OCI-LY1 (cell line): ENCODE measurements around the gene CARM1.

Experiments
- H2AFZ ChIP-seq: fragments of 200-600 bp; sonication (generic), shearing (Covaris generic); 2 replicates; pipeline ENCODE4 v1.6.0; 2014; ENCODE audit warnings: antibody characterized with exemption, mild to moderate bottlenecking, low read length
- H3F3A ChIP-seq: fragments of 200-600 bp; sonication (generic), shearing (Covaris generic); 2 replicates; pipeline ENCODE4 v1.6.0; 2014; ENCODE audit warnings: mild to moderate bottlenecking, antibody characterized with exemption, low read length, moderate library complexity; ENCODE audit not compliant: insufficient read depth
- H3K27ac ChIP-seq: fragments of 200-600 bp; sonication (generic); 2 replicates; pipeline ENCODE4 v1.5.1; 2014; ENCODE audit warnings: low read length, mixed run types, mild to moderate bottlenecking, low read depth; ENCODE audit not compliant: poor library complexity, severe bottlenecking
- H3K27me3 ChIP-seq: fragments of 200-600 bp; sonication (generic); 2 replicates; pipeline ENCODE4 v1.6.0; 2014; ENCODE audit warnings: antibody characterized with exemption, mild to moderate bottlenecking, low read length, moderate library complexity; ENCODE audit not compliant: insufficient read depth
- H3K36me3 ChIP-seq: fragments of 200-600 bp; sonication (generic); 2 replicates; pipeline ENCODE4 v1.6.1; 2014; ENCODE audit warnings: mild to moderate bottlenecking, antibody characterized with exemption, low read length, moderate library complexity, mixed read lengths; ENCODE audit not compliant: insufficient read depth
- H3K4me1 ChIP-seq: fragments of 200-600 bp; sonication (generic); 2 replicates; pipeline ENCODE4 v1.5.1; 2014; ENCODE audit warnings: mild to moderate bottlenecking, low read length, moderate library complexity; ENCODE audit not compliant: insufficient read depth, severe bottlenecking
- H3K4me2 ChIP-seq: fragments of 200-600 bp; sonication (generic), shearing (Covaris generic); 2 replicates; pipeline ENCODE4 v1.6.1; 2014; ENCODE audit warnings: low read length
- H3K4me3 ChIP-seq: fragments of 200-600 bp; sonication (generic); 2 replicates; pipeline ENCODE4 v1.5.1; 2014; ENCODE audit warnings: low read length, low read depth, mild to moderate bottlenecking, mixed read lengths; ENCODE audit not compliant: poor library complexity, severe bottlenecking
- H3K79me2 ChIP-seq: fragments of 200-600 bp; shearing (Covaris generic); 2 replicates; pipeline ENCODE4 v1.6.1; 2016; ENCODE audit warnings: mixed run types, low read length, mixed read lengths; ENCODE audit not compliant: insufficient read depth
- H3K9ac ChIP-seq: fragments of 200-600 bp; sonication (generic), shearing (Covaris generic); 2 replicates; pipeline ENCODE4 v1.6.1; 2014; ENCODE audit warnings: mild to moderate bottlenecking, low read length, mixed read lengths
- H3K9me2 ChIP-seq: fragments of 200-600 bp; sonication (generic), shearing (Covaris generic); 2 replicates; pipeline ENCODE4 v1.6.1; 2014; ENCODE audit warnings: low read depth, mild to moderate bottlenecking, low read length, mixed read lengths
- H3K9me3 ChIP-seq: fragments of 200-600 bp; shearing (Covaris generic); 2 replicates; pipeline ENCODE4 v1.6.1; 2014; ENCODE audit warnings: low read length, mixed read lengths
- H4K20me1 ChIP-seq: fragments of 200-600 bp; sonication (generic), shearing (Covaris generic); 2 replicates; pipeline ENCODE4 v1.6.0; 2016; ENCODE audit warnings: mild to moderate bottlenecking, low read length; ENCODE audit not compliant: insufficient read depth
- EZH2 ChIP-seq: fragments of 200-600 bp; sonication (generic), shearing (Covaris generic); IDR thresholded peaks from 2 replicates; pipeline ENCODE4 v1.8.0; 2017; ENCODE audit warnings: borderline replicate concordance, mixed run types, mild to moderate bottlenecking, antibody characterized with exemption, low read length, moderate library complexity, mixed read lengths
- TF ChIP-seq, protein P1 (sequence below): fragments of 200-600 bp; sonication (generic), shearing (Covaris generic); IDR thresholded peaks from 2 replicates; pipeline ENCODE4 v1.5.1; 2017; ENCODE audit warnings: mild to moderate bottlenecking, antibody characterized with exemption, low read length, moderate library complexity, mixed read lengths

Gene CARM1

DNA sequence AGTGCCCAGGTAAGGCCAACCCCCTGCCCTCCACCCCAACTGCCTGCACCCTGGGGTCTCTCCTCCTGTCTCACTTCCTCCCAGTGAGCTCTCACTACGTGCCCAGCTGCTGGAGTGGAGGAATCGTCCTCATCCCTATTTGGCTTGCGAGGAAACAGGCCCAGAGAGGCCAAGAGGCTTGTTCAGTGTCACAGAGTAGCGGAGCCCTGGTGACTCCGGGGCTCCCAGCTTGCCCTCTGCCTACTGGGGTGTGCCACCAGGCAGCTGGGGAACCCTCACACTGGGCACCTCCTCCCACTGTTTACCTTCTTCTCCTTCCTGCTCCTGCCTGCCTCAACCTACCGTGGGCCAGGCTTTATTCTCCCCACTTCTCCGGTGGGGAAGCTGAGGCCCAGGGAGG, 41.0 kb upstream of the CARM1 start:
- no peaks in the 10 kb centered on the region for H3K27me3 ChIP-seq
- no peak overlapping the region for H3K27ac ChIP-seq
- no peak overlapping the region for H3K4me3 ChIP-seq
- H3F3A ChIP-seq, result no peaks in the 10 kb centered on the region
- H3K9me3 ChIP-seq, result no peaks in the 10 kb centered on the region
- H3K79me2 ChIP-seq, result no peaks in the 10 kb centered on the region
- no peaks in the 10 kb centered on the region for H4K20me1 ChIP-seq
- no peak overlapping the region for H3K4me2 ChIP-seq
- H3K9ac ChIP-seq, result no peak overlapping the region
- H3K9me2 ChIP-seq, result no peaks in the 10 kb centered on the region
- TF ChIP-seq EZH2, result no peak
- TF ChIP-seq, protein P1, sequence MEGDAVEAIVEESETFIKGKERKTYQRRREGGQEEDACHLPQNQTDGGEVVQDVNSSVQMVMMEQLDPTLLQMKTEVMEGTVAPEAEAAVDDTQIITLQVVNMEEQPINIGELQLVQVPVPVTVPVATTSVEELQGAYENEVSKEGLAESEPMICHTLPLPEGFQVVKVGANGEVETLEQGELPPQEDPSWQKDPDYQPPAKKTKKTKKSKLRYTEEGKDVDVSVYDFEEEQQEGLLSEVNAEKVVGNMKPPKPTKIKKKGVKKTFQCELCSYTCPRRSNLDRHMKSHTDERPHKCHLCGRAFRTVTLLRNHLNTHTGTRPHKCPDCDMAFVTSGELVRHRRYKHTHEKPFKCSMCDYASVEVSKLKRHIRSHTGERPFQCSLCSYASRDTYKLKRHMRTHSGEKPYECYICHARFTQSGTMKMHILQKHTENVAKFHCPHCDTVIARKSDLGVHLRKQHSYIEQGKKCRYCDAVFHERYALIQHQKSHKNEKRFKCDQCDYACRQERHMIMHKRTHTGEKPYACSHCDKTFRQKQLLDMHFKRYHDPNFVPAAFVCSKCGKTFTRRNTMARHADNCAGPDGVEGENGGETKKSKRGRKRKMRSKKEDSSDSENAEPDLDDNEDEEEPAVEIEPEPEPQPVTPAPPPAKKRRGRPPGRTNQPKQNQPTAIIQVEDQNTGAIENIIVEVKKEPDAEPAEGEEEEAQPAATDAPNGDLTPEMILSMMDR, result no peak
- H2AFZ ChIP-seq, result no peak overlapping the region
- peaks cover 46% of the 10 kb centered on the region for H3K36me3 ChIP-seq
- H3K4me1 ChIP-seq, result no peaks in the 10 kb centered on the region

DNA sequence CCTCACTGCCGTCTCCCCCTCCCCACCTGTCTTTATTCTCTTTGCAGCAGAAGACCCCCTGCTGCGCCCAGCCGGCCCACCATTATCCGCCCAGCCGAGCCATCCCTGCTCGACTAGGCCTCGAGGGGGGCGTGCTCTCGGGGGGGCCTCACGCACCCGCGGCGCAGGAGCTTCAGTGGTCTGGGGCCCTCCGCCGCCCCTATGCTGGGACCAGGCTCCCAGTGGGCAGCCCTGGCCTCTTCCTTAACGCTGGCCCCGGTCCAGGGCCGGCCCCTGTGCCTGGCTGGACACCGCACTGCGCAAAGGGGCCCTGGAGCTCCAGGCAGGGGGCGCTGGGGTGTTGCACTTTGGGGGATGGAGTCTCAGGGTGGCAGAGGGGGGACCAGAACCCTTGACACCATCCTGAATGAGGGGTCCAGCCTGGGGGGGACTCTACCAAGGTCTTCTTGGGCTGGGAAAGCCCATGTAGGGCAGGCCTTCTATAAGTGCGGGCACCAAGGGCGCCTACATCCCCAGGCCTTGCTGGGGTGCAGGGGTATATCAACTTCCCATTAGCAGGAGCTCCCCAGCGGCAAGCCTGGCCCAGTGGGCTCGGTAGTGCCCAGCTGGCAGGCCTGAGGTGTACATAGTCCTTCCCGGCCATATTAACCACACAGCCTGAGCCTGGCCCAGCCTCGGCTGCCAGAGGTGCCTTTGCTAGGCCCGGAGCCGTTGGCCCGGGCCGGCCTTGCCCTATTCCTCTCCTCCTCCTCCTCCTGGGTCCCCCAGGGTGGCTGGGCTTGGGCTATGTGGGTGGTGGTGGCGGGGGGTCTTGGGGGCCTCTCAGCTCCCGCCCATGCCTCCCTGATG, 40.2 kb upstream of the CARM1 start:
- Histone ChIP-seq H3K27me3 (no peaks in the 10 kb centered on the region), H2AFZ (no peak overlapping the region), H3K9me2 (no peaks in the 10 kb centered on the region), H3F3A (no peaks in the 10 kb centered on the region), H4K20me1 (no peaks in the 10 kb centered on the region), H3K4me1 (peaks cover under 1% of the 10 kb centered on the region), H3K4me3 (no peak overlapping the region), H3K36me3 (peaks cover 42% of the 10 kb centered on the region), H3K9me3 (no peaks in the 10 kb centered on the region), H3K4me2 (no peak overlapping the region), H3K27ac (no peak overlapping the region), H3K9ac (no peak overlapping the region), H3K79me2 (no peaks in the 10 kb centered on the region)
- TF ChIP-seq, protein P1, result no peak
- no peak for TF ChIP-seq EZH2

DNA sequence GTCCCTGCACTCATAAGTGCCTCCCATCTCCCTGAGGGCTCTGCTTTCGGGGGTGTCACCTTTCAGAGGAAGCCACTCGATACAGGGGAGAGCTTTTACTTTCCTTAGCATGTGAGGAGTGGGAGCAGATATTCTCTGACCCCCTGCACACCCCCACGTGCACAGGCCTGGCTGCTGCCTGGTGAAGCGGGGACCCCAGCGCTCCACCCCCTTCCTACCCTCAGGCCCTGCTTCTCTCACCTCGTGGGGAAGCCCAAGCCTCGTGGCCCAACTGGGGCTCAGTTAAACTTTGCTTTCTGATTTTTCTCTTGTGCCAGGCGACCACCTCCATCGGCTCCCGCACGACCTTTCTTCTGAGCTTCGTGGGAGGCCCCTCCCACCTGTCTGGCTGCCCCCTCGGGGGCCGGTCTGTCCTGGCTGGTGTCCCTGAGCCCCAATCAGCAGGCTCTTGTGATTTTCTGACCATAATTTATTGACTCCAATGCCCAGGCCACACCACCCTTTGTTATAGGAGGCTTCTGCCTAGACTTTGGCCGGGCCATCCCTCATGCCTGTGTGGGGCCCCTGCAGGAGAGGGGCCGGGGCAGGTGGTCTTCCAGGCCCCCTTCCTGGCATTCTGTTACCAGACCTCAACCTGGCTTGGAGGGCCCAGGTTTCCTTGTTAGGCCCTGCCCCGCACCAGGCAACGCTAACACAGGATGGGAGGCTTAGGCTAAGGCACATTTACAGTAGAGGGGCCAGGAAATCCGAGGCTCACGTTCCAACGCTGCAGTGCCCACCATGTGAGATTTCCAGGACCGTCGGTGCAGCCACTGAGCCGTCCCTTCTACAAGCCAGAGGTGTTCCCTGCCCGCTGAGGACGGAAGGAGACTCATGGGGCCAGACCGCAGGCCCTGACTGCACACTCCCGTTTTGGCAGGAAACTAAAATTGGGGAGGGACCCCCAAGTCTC, 39.1 kb upstream of the CARM1 start:
- no peak overlapping the region for H2AFZ ChIP-seq
- peaks cover 9% of the 10 kb centered on the region for H3K4me1 ChIP-seq
- H4K20me1 ChIP-seq, result no peaks in the 10 kb centered on the region
- H3K36me3 ChIP-seq, result peaks cover 34% of the 10 kb centered on the region
- H3K9ac ChIP-seq, result no peak overlapping the region
- H3K9me3 ChIP-seq, result no peaks in the 10 kb centered on the region; the same call in 1 of the 2 replicates
- H3K9me2 ChIP-seq, result no peaks in the 10 kb centered on the region
- H3K79me2 ChIP-seq, result no peaks in the 10 kb centered on the region
- TF ChIP-seq, protein P1, result no peak
- TF ChIP-seq EZH2, result no peak
- no peak overlapping the region for H3K4me2 ChIP-seq
- no peaks in the 10 kb centered on the region for H3F3A ChIP-seq
- no peaks in the 10 kb centered on the region for H3K27me3 ChIP-seq
- H3K27ac ChIP-seq, result no peak overlapping the region
- no peak overlapping the region for H3K4me3 ChIP-seq
